K562 (cell line): ENCODE results near the gene TRIM4. TPM values are rescaled to one million over a fixed set of nuclear protein-coding genes. Genes with fewer than 3 reads are reported as not detected.

ENCODE experiments used
- ATF7 ChIP-seq: fragments of 450-650 bp; IDR thresholded peaks from 2 replicates; pipeline ENCODE4 v1.7.1; 2014; ENCODE audit warnings: mild to moderate bottlenecking, moderate library complexity
- ETV5 ChIP-seq: sonication (generic); formaldehyde crosslinking; IDR thresholded peaks from 2 replicates; pipeline ENCODE4 v1.4.0; 2020; ENCODE audit warnings: low read depth, mild to moderate bottlenecking, missing genetic modification reagents
- HCFC1 ChIP-seq: IDR thresholded peaks from 2 replicates; pipeline ENCODE4 v1.6.1; 2012; ENCODE audit warnings: low read depth, low read length, improper control_type of control experiment
- MEF2A ChIP-seq: IDR thresholded peaks from 2 replicates; pipeline ENCODE4 v1.6.1; 2011; ENCODE audit warnings: low read depth, mild to moderate bottlenecking, low read length, moderate library complexity; ENCODE audit not compliant: control insufficient read depth
- NR3C1 ChIP-seq: sonication (generic); formaldehyde crosslinking; IDR thresholded peaks from 2 replicates; pipeline ENCODE4 v1.8.1; 2022; ENCODE audit warnings: missing genetic modification reagents
- RERE ChIP-seq: sonication (generic); formaldehyde crosslinking; IDR thresholded peaks from 2 replicates; pipeline ENCODE4 v1.8.0; 2023; ENCODE audit warnings: missing genetic modification reagents, mild to moderate bottlenecking, borderline replicate concordance
- polyA plus RNA-seq, 8 experiments: library from polyadenylated mRNA; depleted of rRNA in 4 of 8; stranded (reverse) in 5 of 8; unstranded in 3 of 8; fragments of >200 nt; fragmentation: Nextera tagmentation in 2 of 8; fragmentation: Illumina TruSeq in 1 of 8; extraction: Ambion mirVana in 2 of 8; extraction: Trizol in 1 of 8; gene quantifications; 2 replicates each; pipeline versions ENCODE4 v1.2.1 to v1.2.3, GENCODE V29; 2011 to 2014; ENCODE audit warnings: inconsistent platforms in 1 of 8, missing spikeins in 1 of 8
- total RNA-seq, 7 experiments: library from RNA; depleted of rRNA in 6 of 7; stranded (reverse); fragments of >200 nt in 6 of 7; fragmentation: Illumina TruSeq in 2 of 7; extraction: Trizol in 2 of 7; gene quantifications; 2 replicates each; pipeline versions ENCODE4 v1.2.1 to v1.2.3, GENCODE V29; 2011 to 2021; ENCODE audit warnings: low replicate concordance in 1 of 7
- TF ChIP-seq, protein P1 (sequence below), 2 experiments: fragments of 450-650 bp in 1 of 2; IDR thresholded peaks; 2 replicates each; pipeline ENCODE4 v1.6.1; 2011 to 2017; ENCODE audit warnings: low read depth in 2 of 2, antibody characterized with exemption in 1 of 2, borderline replicate concordance in 1 of 2, low read length in 1 of 2, mild to moderate bottlenecking in 1 of 2, mixed read lengths in 1 of 2; ENCODE audit not compliant: control insufficient read depth in 1 of 2
- TF ChIP-seq, protein P2 (sequence below): IDR thresholded peaks from 3 replicates; pipeline ENCODE4 v1.6.1; 2011; ENCODE audit warnings: borderline replicate concordance, mild to moderate bottlenecking; ENCODE audit not compliant: insufficient read length, insufficient read depth
- TF ChIP-seq, protein P3 (sequence below): fragments of 200-800 bp; sonication (Bioruptor generic); IDR thresholded peaks from 2 replicates; pipeline ENCODE4 v1.6.1; 2016; ENCODE audit warnings: missing genetic modification characterization, missing compliant biosample characterization

TRIM4 gene
- total and polyA plus RNA-seq, 9 of the 15 experiments (the other 6 are each of a cell fraction or from before 2014, with no cell fraction given), result 6.2 to 28.3 (median 22.4) TPM

GRCh38 chr7:99928994-99929729 is 9.8 kb upstream of the TRIM4 start, which contains the start of gene GJC3 (continued):
- TF ChIP-seq, protein P1, sequence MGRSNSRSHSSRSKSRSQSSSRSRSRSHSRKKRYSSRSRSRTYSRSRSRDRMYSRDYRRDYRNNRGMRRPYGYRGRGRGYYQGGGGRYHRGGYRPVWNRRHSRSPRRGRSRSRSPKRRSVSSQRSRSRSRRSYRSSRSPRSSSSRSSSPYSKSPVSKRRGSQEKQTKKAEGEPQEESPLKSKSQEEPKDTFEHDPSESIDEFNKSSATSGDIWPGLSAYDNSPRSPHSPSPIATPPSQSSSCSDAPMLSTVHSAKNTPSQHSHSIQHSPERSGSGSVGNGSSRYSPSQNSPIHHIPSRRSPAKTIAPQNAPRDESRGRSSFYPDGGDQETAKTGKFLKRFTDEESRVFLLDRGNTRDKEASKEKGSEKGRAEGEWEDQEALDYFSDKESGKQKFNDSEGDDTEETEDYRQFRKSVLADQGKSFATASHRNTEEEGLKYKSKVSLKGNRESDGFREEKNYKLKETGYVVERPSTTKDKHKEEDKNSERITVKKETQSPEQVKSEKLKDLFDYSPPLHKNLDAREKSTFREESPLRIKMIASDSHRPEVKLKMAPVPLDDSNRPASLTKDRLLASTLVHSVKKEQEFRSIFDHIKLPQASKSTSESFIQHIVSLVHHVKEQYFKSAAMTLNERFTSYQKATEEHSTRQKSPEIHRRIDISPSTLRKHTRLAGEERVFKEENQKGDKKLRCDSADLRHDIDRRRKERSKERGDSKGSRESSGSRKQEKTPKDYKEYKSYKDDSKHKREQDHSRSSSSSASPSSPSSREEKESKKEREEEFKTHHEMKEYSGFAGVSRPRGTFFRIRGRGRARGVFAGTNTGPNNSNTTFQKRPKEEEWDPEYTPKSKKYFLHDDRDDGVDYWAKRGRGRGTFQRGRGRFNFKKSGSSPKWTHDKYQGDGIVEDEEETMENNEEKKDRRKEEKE (IDR thresholded peaks at IDR 0.05; ENCODE audit: borderline replicate concordance in 1 of 2, control insufficient read depth in 1 of 2, low read depth in 2 of 2, low read length in 1 of 2), result no peak
- TF ChIP-seq HCFC1, result peak; percentile 27; the same call in 1 of the 2 replicates
- TF ChIP-seq MEF2A, result no peak
- TF ChIP-seq RERE, result no peak
- TF ChIP-seq, protein P2, sequence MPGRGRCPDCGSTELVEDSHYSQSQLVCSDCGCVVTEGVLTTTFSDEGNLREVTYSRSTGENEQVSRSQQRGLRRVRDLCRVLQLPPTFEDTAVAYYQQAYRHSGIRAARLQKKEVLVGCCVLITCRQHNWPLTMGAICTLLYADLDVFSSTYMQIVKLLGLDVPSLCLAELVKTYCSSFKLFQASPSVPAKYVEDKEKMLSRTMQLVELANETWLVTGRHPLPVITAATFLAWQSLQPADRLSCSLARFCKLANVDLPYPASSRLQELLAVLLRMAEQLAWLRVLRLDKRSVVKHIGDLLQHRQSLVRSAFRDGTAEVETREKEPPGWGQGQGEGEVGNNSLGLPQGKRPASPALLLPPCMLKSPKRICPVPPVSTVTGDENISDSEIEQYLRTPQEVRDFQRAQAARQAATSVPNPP, result no peak
- peak; percentile 41; the same call in 1 of the 2 replicates for TF ChIP-seq ATF7
- TF ChIP-seq NR3C1 (CRISPR knock-in tag), result no peak
- TF ChIP-seq ETV5 (CRISPR knock-in tag), result peak; percentile 37; the same call in 1 of the 2 replicates
- TF ChIP-seq, protein P3, sequence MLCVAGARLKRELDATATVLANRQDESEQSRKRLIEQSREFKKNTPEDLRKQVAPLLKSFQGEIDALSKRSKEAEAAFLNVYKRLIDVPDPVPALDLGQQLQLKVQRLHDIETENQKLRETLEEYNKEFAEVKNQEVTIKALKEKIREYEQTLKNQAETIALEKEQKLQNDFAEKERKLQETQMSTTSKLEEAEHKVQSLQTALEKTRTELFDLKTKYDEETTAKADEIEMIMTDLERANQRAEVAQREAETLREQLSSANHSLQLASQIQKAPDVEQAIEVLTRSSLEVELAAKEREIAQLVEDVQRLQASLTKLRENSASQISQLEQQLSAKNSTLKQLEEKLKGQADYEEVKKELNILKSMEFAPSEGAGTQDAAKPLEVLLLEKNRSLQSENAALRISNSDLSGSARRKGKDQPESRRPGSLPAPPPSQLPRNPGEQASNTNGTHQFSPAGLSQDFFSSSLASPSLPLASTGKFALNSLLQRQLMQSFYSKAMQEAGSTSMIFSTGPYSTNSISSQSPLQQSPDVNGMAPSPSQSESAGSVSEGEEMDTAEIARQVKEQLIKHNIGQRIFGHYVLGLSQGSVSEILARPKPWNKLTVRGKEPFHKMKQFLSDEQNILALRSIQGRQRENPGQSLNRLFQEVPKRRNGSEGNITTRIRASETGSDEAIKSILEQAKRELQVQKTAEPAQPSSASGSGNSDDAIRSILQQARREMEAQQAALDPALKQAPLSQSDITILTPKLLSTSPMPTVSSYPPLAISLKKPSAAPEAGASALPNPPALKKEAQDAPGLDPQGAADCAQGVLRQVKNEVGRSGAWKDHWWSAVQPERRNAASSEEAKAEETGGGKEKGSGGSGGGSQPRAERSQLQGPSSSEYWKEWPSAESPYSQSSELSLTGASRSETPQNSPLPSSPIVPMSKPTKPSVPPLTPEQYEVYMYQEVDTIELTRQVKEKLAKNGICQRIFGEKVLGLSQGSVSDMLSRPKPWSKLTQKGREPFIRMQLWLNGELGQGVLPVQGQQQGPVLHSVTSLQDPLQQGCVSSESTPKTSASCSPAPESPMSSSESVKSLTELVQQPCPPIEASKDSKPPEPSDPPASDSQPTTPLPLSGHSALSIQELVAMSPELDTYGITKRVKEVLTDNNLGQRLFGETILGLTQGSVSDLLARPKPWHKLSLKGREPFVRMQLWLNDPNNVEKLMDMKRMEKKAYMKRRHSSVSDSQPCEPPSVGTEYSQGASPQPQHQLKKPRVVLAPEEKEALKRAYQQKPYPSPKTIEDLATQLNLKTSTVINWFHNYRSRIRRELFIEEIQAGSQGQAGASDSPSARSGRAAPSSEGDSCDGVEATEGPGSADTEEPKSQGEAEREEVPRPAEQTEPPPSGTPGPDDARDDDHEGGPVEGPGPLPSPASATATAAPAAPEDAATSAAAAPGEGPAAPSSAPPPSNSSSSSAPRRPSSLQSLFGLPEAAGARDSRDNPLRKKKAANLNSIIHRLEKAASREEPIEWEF (CRISPR knock-in tag), result no peak
